ENCODE results near the gene CENPN.

GRCh38 chr16:80981103-80981502, 25.9 kb upstream of the CENPN start:
- TF ChIP-seq TCF12 (IDR thresholded peaks at IDR 0.05): no peak
- no peak for TF ChIP-seq TCF12 (CRISPR knock-in tag; IDR thresholded peaks at IDR 0.05)
- TF ChIP-seq, protein P1, sequence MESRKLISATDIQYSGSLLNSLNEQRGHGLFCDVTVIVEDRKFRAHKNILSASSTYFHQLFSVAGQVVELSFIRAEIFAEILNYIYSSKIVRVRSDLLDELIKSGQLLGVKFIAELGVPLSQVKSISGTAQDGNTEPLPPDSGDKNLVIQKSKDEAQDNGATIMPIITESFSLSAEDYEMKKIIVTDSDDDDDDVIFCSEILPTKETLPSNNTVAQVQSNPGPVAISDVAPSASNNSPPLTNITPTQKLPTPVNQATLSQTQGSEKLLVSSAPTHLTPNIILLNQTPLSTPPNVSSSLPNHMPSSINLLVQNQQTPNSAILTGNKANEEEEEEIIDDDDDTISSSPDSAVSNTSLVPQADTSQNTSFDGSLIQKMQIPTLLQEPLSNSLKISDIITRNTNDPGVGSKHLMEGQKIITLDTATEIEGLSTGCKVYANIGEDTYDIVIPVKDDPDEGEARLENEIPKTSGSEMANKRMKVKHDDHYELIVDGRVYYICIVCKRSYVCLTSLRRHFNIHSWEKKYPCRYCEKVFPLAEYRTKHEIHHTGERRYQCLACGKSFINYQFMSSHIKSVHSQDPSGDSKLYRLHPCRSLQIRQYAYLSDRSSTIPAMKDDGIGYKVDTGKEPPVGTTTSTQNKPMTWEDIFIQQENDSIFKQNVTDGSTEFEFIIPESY (CRISPR knock-in tag; IDR thresholded peaks at IDR 0.05): no peak
- no peak for TF ChIP-seq ZNF83 (CRISPR knock-in tag; IDR thresholded peaks at IDR 0.05; ENCODE audit: borderline replicate concordance)
- no peak for TF ChIP-seq CEBPZ (IDR thresholded peaks at IDR 0.05; ENCODE audit: low read length)
- no peak for TF ChIP-seq ZNF205 (CRISPR knock-in tag; IDR thresholded peaks at IDR 0.05)
- no peak for TF ChIP-seq JUNB (CRISPR knock-in tag; IDR thresholded peaks at IDR 0.05; ENCODE audit: borderline replicate concordance)
- TF ChIP-seq, protein P2, sequence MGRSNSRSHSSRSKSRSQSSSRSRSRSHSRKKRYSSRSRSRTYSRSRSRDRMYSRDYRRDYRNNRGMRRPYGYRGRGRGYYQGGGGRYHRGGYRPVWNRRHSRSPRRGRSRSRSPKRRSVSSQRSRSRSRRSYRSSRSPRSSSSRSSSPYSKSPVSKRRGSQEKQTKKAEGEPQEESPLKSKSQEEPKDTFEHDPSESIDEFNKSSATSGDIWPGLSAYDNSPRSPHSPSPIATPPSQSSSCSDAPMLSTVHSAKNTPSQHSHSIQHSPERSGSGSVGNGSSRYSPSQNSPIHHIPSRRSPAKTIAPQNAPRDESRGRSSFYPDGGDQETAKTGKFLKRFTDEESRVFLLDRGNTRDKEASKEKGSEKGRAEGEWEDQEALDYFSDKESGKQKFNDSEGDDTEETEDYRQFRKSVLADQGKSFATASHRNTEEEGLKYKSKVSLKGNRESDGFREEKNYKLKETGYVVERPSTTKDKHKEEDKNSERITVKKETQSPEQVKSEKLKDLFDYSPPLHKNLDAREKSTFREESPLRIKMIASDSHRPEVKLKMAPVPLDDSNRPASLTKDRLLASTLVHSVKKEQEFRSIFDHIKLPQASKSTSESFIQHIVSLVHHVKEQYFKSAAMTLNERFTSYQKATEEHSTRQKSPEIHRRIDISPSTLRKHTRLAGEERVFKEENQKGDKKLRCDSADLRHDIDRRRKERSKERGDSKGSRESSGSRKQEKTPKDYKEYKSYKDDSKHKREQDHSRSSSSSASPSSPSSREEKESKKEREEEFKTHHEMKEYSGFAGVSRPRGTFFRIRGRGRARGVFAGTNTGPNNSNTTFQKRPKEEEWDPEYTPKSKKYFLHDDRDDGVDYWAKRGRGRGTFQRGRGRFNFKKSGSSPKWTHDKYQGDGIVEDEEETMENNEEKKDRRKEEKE (IDR thresholded peaks at IDR 0.05): no peak
- TF ChIP-seq POLR2A (IDR thresholded peaks at IDR 0.05; ENCODE audit: insufficient read depth in 1 of 2, low read depth in 2 of 2, low read length in 2 of 2): no peak
- TF ChIP-seq NFIB (CRISPR knock-in tag; IDR thresholded peaks at IDR 0.05; ENCODE audit: borderline replicate concordance): no peak
- no peak for TF ChIP-seq NR2F1 (CRISPR knock-in tag; IDR thresholded peaks at IDR 0.05)
- no peak for TF ChIP-seq CTCF (CRISPR knock-in tag; IDR thresholded peaks at IDR 0.05)
- no peak for TF ChIP-seq SIN3A (IDR thresholded peaks at IDR 0.05; ENCODE audit: borderline replicate concordance, low read depth, low read length)
- TF ChIP-seq ZNF501 (CRISPR knock-in tag; IDR thresholded peaks at IDR 0.05): no peak

Data from HepG2 (cell line).